ENCODE data around the gene RNF212. TPM values are rescaled to one million over a fixed set of nuclear protein-coding genes. Genes with fewer than 3 reads are reported as not detected.

The RNF212 gene
- total and polyA plus RNA-seq, 7 experiments from 2014 or later, result 1.8 to 6.7 (median 3.1) TPM

- H3K4me1 ChIP-seq (ENCODE audit: control insufficient read depth in 2 of 2, insufficient read depth in 2 of 2, low read length in 2 of 2), result peaks cover 0 to 7% of the 10 kb centered on the region in 2 donors
- DNase-seq, result no peak
- H3K4me3 ChIP-seq (ENCODE audit: low read length), result no peak overlapping the region
- no peaks in the 10 kb centered on the region for H3K27me3 ChIP-seq (ENCODE audit: control insufficient read depth in 2 of 2, insufficient read depth in 2 of 2, low read length in 2 of 2)
- no peaks in the 10 kb centered on the region for H3K9me3 ChIP-seq (ENCODE audit: control insufficient read depth in 2 of 3, low read length in 3 of 3)
- Mint-ChIP-seq H3K4me3 (no peak overlapping the region), H3K36me3 (no peaks in the 10 kb centered on the region), H3K27me3 (peaks cover 6 to 18% (median 8%) of the 10 kb centered on the region in 5 donors), H3K27ac (peak overlapping the region in 1 of 9 donors; percentile 65), H3K9me3 (peaks cover 0 to 2% (median 0%) of the 10 kb centered on the region in 11 donors), H3K4me1 (peaks cover 7 to 15% (median 14%) of the 10 kb centered on the region in 7 donors)
- POLR2A ChIA-PET, result no interaction called here
- no peak for ATAC-seq
- intact Hi-C loops (cut with micrococcal nuclease), result no loop called here
- H3K36me3 ChIP-seq (ENCODE audit: control insufficient read depth in 2 of 3, insufficient read depth in 3 of 3, low read length in 3 of 3), result no peaks in the 10 kb centered on the region
- CTCF ChIA-PET, result no interaction called here
- H3K27ac ChIP-seq (ENCODE audit: low read depth, low read length), result no peak overlapping the region
Measured at GRCh38 chr4:1075225-1075624, 38.1 kb downstream of the RNF212 start.

DNA sequence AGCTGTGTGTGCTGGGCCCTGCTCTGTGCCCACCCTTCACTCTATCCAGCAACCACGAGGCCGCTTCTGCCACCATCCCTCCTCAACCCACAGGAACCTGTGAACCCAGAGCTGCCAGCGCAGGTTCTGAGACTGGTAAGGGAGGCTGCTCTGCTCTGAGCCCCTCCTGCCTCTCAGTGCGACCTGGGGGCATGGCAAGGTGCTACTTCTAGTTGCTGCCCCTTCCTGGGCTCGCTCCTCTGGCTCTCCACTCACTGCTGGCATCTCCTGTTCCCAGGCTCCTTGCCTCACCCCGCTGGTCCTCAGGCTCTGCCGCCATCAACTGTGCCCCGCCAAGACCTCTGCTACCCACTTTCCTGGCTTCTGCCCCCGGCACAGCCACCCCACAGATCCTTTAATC lies 39.3 kb downstream of the RNF212 start:
- Histone ChIP-seq H3K4me1 (ENCODE audit: control insufficient read depth in 2 of 2, insufficient read depth in 2 of 2, low read length in 2 of 2) (peaks cover 0 to 7% of the 10 kb centered on the region in 2 donors), H3K9me3 (ENCODE audit: control insufficient read depth in 2 of 3, low read length in 3 of 3) (no peaks in the 10 kb centered on the region), H3K4me3 (ENCODE audit: low read length) (no peak overlapping the region), H3K27ac (ENCODE audit: low read depth, low read length) (no peak overlapping the region), H3K27me3 (ENCODE audit: control insufficient read depth in 2 of 2, insufficient read depth in 2 of 2, low read length in 2 of 2) (no peaks in the 10 kb centered on the region), H3K36me3 (ENCODE audit: control insufficient read depth in 2 of 3, insufficient read depth in 3 of 3, low read length in 3 of 3) (no peaks in the 10 kb centered on the region)
- CTCF ChIA-PET, result interaction anchor here (0.7 kb wide), 1 partner anchor 18 kb away, joined by 4 read pairs; no protein-coding TSS in a partner anchor
- intact Hi-C loops (cut with micrococcal nuclease), result no loop called here
- peaks cover 7 to 15% (median 14%) of the 10 kb centered on the region in 7 donors for H3K4me1 Mint-ChIP-seq
- no peak for DNase-seq
- H3K9me3 Mint-ChIP-seq, result peaks cover 0 to 2% (median 0%) of the 10 kb centered on the region in 11 donors
- POLR2A ChIA-PET, result no interaction called here
- no peak overlapping the region for H3K4me3 Mint-ChIP-seq
- H3K27ac Mint-ChIP-seq, result no peak overlapping the region
- ATAC-seq, result no peak
- peaks cover 3 to 25% (median 7%) of the 10 kb centered on the region in 5 donors for H3K27me3 Mint-ChIP-seq
- no peaks in the 10 kb centered on the region for H3K36me3 Mint-ChIP-seq

- intact Hi-C loops (cut with micrococcal nuclease), result loop anchor here (1.0 to 2.0 kb wide), 3 partner anchors 17 to 330 kb away; no protein-coding TSS in a partner anchor
- Mint-ChIP-seq H3K27me3 (peaks cover 8 to 29% (median 13%) of the 10 kb centered on the region in 5 donors), H3K36me3 (no peaks in the 10 kb centered on the region), H3K4me1 (peaks cover 7 to 15% (median 14%) of the 10 kb centered on the region in 7 donors), H3K4me3 (peak overlapping the region in 2 of 10 donors; percentile 0 to 9), H3K27ac (peak overlapping the region in 6 of 9 donors; percentile 1 to 38 (median 18)), H3K9me3 (no peaks in the 10 kb centered on the region)
- Histone ChIP-seq H3K4me1 (ENCODE audit: control insufficient read depth in 2 of 2, insufficient read depth in 2 of 2, low read length in 2 of 2) (peaks cover 0 to 7% of the 10 kb centered on the region in 2 donors), H3K9me3 (ENCODE audit: control insufficient read depth in 2 of 3, low read length in 3 of 3) (no peaks in the 10 kb centered on the region), H3K4me3 (ENCODE audit: low read length) (no peak overlapping the region), H3K36me3 (ENCODE audit: control insufficient read depth in 2 of 3, insufficient read depth in 3 of 3, low read length in 3 of 3) (no peaks in the 10 kb centered on the region), H3K27ac (ENCODE audit: low read depth, low read length) (no peak overlapping the region), H3K27me3 (ENCODE audit: control insufficient read depth in 2 of 2, insufficient read depth in 2 of 2, low read length in 2 of 2) (no peaks in the 10 kb centered on the region)
- POLR2A ChIA-PET, result no interaction called here
- DNase-seq (peak in 8 of 9 donors; percentile 38 to 66 (median 54)), ATAC-seq (peak; percentile 90)
- CTCF ChIA-PET, result no interaction called here
Measured at GRCh38 chr4:1072830-1073446, 40.4 kb downstream of the RNF212 start.

- ChIA-PET POLR2A (no interaction called here), CTCF (no interaction called here)
- H3K4me1 ChIP-seq (ENCODE audit: control insufficient read depth in 2 of 2, insufficient read depth in 2 of 2, low read length in 2 of 2), result peaks cover 0 to 7% of the 10 kb centered on the region in 2 donors
- no peak for DNase-seq
- no peak overlapping the region for H3K27ac ChIP-seq (ENCODE audit: low read depth, low read length)
- H3K36me3 ChIP-seq (ENCODE audit: control insufficient read depth in 2 of 3, insufficient read depth in 3 of 3, low read length in 3 of 3), result no peaks in the 10 kb centered on the region
- H3K9me3 Mint-ChIP-seq, result peaks cover 0 to 11% (median 7%) of the 10 kb centered on the region in 11 donors
- no peak overlapping the region for H3K4me3 ChIP-seq (ENCODE audit: low read length)
- peaks cover 0 to 5% (median 0%) of the 10 kb centered on the region in 5 donors for H3K36me3 Mint-ChIP-seq
- no peak for ATAC-seq
- H3K4me1 Mint-ChIP-seq, result peaks cover 7 to 15% (median 14%) of the 10 kb centered on the region in 7 donors
- peaks cover 30 to 51% (median 36%) of the 10 kb centered on the region in 5 donors for H3K27me3 Mint-ChIP-seq
- H3K4me3 Mint-ChIP-seq, result no peak overlapping the region
- intact Hi-C loops (cut with micrococcal nuclease), result no loop called here
- peaks cover 0 to 4% (median 0%) of the 10 kb centered on the region in 3 experiments for H3K9me3 ChIP-seq (ENCODE audit: control insufficient read depth in 2 of 3, low read length in 3 of 3)
- H3K27me3 ChIP-seq (ENCODE audit: control insufficient read depth in 2 of 2, insufficient read depth in 2 of 2, low read length in 2 of 2), result peaks cover 0 to 2% of the 10 kb centered on the region in 2 donors
- H3K27ac Mint-ChIP-seq, result no peak overlapping the region
Measured at GRCh38 chr4:1069394-1069793, 44.0 kb downstream of the RNF212 start.

DNA sequence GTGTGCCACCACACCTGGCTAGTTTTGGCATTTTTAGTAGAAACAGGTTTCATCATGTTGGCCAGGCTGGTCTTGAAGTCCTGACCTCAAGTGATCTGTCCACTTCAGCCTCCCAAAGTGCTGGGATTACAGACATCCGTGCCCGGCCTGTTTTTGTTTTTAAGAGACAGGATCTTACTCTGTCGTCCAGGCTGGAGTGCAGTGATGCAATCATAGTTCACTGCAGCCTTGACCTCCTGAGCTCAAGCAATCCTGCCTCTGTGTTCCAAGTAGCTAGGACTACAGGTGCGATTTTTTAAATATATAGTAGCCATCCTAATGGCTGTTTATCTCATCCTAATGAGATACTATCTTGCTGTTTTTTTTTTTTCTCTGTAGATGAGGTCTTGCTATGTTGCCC lies 47.6 kb downstream of the RNF212 start:
- no peak overlapping the region for H3K27ac Mint-ChIP-seq
- Histone ChIP-seq H3K36me3 (ENCODE audit: control insufficient read depth in 2 of 3, insufficient read depth in 3 of 3, low read length in 3 of 3) (no peaks in the 10 kb centered on the region), H3K9me3 (ENCODE audit: control insufficient read depth in 2 of 3, low read length in 3 of 3) (peaks cover 0 to 4% (median 0%) of the 10 kb centered on the region in 3 experiments), H3K27me3 (ENCODE audit: control insufficient read depth in 2 of 2, insufficient read depth in 2 of 2, low read length in 2 of 2) (peaks cover 0 to 2% of the 10 kb centered on the region in 2 donors), H3K27ac (ENCODE audit: low read depth, low read length) (no peak overlapping the region), H3K4me3 (ENCODE audit: low read length) (no peak overlapping the region), H3K4me1 (ENCODE audit: control insufficient read depth in 2 of 2, insufficient read depth in 2 of 2, low read length in 2 of 2) (no peaks in the 10 kb centered on the region)
- intact Hi-C loops (cut with micrococcal nuclease), result no loop called here
- ChIA-PET CTCF (no interaction called here), POLR2A (no interaction called here)
- no peak for DNase-seq
- peaks cover 40 to 55% (median 46%) of the 10 kb centered on the region in 5 donors for H3K27me3 Mint-ChIP-seq
- peaks cover 0 to 19% (median 12%) of the 10 kb centered on the region in 5 donors for H3K36me3 Mint-ChIP-seq
- H3K4me1 Mint-ChIP-seq, result peaks cover 0 to 13% (median 8%) of the 10 kb centered on the region in 7 donors
- no peak for ATAC-seq
- H3K9me3 Mint-ChIP-seq, result peaks cover 0 to 38% (median 16%) of the 10 kb centered on the region in 11 donors
- H3K4me3 Mint-ChIP-seq, result no peak overlapping the region

GRCh38 chr4:1062419-1062818 lies 50.9 kb downstream of the RNF212 start:
- H3K9me3 Mint-ChIP-seq, result peaks cover 0 to 38% (median 16%) of the 10 kb centered on the region in 11 donors
- ChIA-PET CTCF (interaction anchor here (1.0 kb wide), 1 partner anchor 15 kb away, joined by 3 read pairs; no protein-coding TSS in a partner anchor), POLR2A (no interaction called here)
- H3K27ac Mint-ChIP-seq, result peak overlapping the region in 2 of 9 donors; percentile 25 to 63
- H3K9me3 ChIP-seq (ENCODE audit: control insufficient read depth in 2 of 3, low read length in 3 of 3), result peaks cover 0 to 4% (median 0%) of the 10 kb centered on the region in 3 experiments
- intact Hi-C loops (cut with micrococcal nuclease), result no loop called here
- H3K4me3 ChIP-seq (ENCODE audit: low read length), result no peak overlapping the region
- no peaks in the 10 kb centered on the region for H3K36me3 ChIP-seq (ENCODE audit: control insufficient read depth in 2 of 3, insufficient read depth in 3 of 3, low read length in 3 of 3)
- peak overlapping the region in 2 of 10 donors; percentile 35 to 58 for H3K4me3 Mint-ChIP-seq
- H3K4me1 ChIP-seq (ENCODE audit: control insufficient read depth in 2 of 2, insufficient read depth in 2 of 2, low read length in 2 of 2), result no peaks in the 10 kb centered on the region
- H3K36me3 Mint-ChIP-seq, result peaks cover 0 to 19% (median 14%) of the 10 kb centered on the region in 5 donors
- no peak overlapping the region for H3K27ac ChIP-seq (ENCODE audit: low read depth, low read length)
- DNase-seq (no peak), ATAC-seq (no peak)
- H3K27me3 Mint-ChIP-seq, result peaks cover 25 to 42% (median 34%) of the 10 kb centered on the region in 5 donors
- peaks cover 0 to 13% (median 8%) of the 10 kb centered on the region in 7 donors for H3K4me1 Mint-ChIP-seq
- peaks cover 0 to 2% of the 10 kb centered on the region in 2 donors for H3K27me3 ChIP-seq (ENCODE audit: control insufficient read depth in 2 of 2, insufficient read depth in 2 of 2, low read length in 2 of 2)

All from naive thymus-derived CD4-positive, alpha-beta T cell (primary cell).